Uterus (tissue), 2 donors: ENCODE measurements around the gene AMELX.

ENCODE experiments used
- CTCF ChIP-seq, 4 experiments: fragments of 200-600 bp in 2 of 4; fragments of 450-650 bp in 2 of 4; sonication (generic) in 2 of 4; IDR thresholded peaks; one replicate each; pipeline ENCODE4 v1.5.1; 2016 to 2019; ENCODE audit warnings: antibody characterized with exemption in 4 of 4, mild to moderate bottlenecking in 2 of 4, moderate library complexity in 1 of 4
- POLR2A ChIP-seq, 2 donors: fragments of 450-650 bp; IDR thresholded peaks; one replicate each; pipeline ENCODE4 v1.6.1; 2016; ENCODE audit warnings: antibody characterized with exemption in 2 of 2, mild to moderate bottlenecking in 1 of 2, moderate library complexity in 1 of 2

- no peak for TF ChIP-seq POLR2A (IDR thresholded peaks at IDR 0.05)
- no peak for TF ChIP-seq CTCF (IDR thresholded peaks at IDR 0.05)
These were observed 56.6 kb downstream of the AMELX start for GRCh38 chrX:11349661-11350337.
